Right renal cortex interstitium (tissue), 3 donors: ENCODE measurements around the gene TTC23. TPM values are rescaled to one million over a fixed set of nuclear protein-coding genes. Genes with fewer than 3 reads are reported as not detected.
A peak's percentile ranks its signal among the peaks of the same experiment; 100 is the strongest.

Source experiments
- DNase-seq, 3 donors: peaks; one replicate each; pipeline ENCODE4 v3.0.0-alpha.2; 2013; ENCODE audit warnings: low read depth in 3 of 3, low spot score in 2 of 3
- polyA plus RNA-seq, 3 donors: library from polyadenylated mRNA; unstranded; fragments of 120-200 nt; gene quantifications; one replicate each; pipeline ENCODE4 v1.2.1, GENCODE V29; 2013; ENCODE audit not compliant: insufficient read length in 3 of 3

The TTC23 gene
- polyA plus RNA-seq, 3 donors: 28.2 to 34.0 (median 31.6) TPM

DNA sequence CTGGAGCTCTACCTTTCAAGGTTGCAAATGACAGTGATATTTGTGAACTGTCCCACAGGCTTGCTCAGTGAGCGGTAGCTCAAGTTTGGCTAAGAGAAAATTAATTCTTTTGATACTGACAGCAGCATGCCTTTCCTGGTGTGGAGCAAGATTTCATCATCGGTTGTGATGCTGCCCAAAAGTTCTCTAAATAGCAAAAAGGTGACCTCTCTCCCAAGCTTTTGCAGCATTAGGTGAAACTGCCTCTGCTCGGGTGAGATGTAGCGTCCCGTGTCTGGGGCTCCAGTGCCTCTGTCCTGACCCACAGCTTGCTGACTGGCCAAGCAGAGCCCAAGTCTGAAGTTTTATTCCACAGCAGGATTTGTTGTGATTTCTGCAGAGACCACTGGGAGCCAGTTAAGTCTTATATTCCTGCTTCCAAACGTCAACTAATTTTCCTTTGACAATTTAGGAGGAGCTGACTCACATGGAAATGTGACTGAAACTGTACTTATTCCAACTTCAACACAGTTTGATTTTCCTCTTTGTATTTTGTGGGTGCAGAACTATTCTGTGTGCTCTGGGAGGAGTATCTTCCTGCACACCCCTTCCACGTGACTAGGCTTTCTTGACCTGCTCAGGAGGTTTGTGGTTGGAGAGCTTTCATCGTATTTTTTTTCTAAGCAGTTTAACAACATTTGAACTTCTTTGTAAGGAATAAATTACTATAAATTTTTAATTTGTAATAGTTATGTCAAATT, 138.6 kb downstream of the TTC23 start:
- DNase-seq: no peak

DNA sequence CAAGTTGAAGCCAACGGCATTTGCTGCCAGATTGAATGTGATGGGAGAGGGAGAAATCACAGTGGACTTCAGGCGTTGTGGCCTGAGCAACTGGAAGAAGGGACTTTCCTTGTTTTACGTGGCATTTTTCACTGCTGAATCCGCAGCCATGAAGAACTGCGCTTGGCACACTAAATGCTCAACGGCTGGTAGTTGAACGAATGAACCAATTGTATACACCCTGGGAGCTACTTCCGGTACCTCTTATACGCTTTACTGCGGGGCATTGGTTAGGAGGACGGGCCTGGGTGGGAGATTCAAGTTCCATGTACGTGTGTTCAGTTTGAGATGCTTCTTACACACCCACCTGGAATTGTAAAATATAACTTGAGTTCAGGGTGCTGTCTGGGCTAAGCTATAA, 139.3 kb downstream of the TTC23 start:
- no peak for DNase-seq

DNA sequence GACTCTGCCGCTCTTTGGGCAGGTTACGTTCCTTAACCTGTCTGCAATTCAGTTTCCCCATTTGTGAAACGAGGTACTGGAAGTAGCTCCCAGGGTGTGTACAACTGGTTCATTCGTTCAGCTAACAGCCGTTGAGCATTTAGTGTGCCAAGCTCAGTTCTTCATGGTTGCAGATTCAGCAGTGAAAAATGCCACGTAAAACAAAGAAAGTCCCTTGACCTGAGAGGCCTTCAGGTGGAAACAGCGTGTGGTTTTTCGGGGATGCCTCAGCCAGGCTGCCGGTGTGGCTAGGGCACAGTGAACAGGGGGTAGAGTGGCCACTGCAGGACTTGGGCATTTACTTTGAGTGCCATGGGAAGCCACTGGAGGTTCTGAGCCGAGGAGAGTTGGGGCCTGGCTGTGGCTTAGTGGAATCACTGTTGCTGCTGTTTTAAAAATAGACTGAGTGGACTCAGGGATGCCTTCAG, 139.8 kb downstream of the TTC23 start:
- no peak for DNase-seq

DNA sequence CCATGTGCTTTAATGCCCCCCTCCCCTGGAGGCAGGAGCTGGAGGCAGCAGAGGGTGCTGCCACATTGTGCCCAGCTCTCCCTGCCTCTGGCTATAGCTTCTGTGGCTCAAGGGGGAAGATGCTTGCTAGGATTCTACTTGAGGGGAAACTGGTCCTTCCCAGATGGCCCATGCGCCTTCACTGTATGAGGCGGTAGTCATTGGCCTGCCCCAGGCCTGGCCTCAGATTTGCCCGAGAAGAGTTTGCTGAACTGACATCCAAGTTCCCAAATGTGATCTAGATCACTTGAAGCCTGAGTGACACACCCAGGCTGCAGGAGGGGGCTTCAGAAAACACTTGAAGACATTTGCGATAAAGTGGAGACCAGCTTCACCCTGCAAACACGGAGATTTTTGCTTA, 140.4 kb downstream of the TTC23 start:
- DNase-seq: no peak

DNA sequence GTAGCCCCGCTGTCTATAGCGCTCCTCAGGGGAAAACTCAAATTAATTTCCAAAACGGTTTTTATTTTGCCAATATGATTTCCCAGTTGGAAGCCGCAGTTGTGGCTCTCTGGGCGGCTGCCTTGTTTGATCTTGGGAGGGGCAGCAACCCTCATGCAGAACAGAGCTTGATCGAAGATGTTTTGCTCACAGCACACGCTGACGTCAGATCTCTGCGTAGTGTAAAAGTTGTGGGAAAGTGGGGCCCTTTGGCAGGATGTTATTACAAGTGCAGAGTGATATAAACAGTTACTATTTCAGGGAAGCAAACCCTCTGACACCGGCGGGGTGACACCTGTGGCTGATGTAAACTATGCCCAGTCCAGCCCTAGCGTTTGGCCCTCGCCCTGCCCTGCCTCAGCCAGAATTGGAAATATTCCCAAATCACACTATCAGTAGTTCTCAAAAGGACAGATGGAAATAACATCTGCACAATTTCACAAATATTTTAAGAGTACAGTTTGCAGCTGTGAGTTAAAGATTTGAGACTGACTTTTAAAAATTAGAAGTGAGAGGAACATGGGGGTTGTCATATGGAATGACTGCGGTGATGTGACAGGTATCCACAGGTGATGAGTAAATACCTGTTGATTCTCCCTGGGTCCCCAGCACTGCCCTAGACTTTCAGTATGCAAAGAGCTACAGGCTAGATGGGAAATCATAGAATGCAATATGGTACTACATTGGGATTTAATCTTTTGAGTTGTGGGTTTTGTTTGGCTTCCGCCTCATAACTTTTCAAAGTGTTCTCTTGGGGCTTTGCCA, 142.8 kb downstream of the TTC23 start:
- no peak for DNase-seq

DNA sequence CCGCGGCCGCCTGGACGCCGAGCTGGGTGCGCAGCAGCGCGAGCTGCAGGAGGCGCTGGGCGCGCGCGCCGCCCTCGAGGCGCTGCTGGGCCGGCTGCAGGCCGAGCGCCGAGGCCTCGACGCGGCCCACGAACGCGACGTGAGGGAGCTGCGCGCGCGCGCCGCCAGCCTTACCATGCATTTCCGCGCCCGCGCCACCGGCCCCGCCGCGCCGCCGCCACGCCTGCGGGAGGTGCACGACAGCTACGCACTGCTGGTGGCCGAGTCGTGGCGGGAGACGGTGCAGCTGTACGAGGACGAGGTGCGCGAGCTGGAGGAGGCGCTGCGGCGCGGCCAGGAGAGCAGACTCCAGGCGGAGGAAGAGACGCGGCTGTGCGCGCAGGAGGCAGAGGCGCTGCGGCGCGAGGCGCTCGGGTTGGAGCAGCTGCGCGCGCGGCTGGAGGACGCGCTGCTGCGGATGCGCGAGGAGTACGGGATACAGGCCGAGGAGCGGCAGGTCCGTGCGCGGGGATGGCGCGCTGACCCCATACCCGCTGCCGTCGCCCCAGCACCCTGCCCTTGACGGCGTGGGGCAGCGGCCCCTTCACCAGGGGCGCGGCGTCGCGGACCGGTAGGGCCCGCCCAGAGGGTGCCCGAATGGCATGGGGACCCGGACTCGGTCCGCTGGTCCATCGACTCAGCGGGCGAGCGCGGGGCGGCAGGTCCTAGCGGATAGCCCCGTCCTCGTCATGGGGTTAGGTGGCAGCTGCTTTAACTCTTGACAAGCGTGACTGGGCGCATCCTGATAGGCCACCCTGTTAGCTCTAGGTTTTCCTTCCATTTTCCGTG, 143.7 kb downstream of the TTC23 start:
- no peak for DNase-seq

DNA sequence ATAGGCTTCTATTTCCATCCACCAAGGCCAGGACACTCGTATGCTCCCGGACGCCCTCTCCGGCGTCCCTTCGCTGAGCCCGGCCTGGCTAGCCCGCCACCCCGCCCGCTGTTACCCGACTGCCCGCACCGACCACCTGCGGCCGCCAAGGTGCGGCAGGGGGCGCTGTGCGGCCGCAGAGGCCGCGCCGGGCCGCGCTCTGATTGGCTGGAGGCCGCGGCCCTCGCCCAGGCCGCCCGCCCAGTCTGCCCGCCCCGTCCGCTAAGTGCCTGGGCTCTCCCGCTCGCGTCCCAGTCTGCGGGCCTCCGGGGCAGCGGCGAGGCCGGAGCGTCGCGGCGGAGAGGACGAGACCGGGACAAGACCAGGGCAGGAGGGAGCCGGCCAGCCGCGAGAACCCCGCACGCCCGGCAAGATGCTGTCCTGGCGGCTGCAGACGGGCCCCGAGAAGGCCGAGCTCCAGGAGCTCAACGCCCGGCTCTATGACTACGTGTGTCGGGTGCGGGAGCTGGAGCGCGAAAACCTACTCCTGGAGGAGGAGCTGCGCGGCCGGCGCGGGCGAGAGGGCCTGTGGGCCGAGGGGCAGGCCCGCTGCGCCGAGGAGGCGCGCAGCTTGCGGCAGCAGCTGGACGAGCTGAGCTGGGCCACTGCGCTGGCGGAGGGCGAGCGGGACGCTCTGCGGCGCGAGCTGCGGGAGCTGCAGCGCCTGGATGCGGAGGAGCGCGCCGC, 144.4 kb downstream of the TTC23 start, which contains the start of gene SYNM:
Gene SYNM, plus strand, starts transcription at position 293 of the 726 bp plus-strand sequence. Its CDS starts 120 bp downstream, at position 413.
- DNase-seq: peak in 1 of 3 donors; percentile 42

DNA sequence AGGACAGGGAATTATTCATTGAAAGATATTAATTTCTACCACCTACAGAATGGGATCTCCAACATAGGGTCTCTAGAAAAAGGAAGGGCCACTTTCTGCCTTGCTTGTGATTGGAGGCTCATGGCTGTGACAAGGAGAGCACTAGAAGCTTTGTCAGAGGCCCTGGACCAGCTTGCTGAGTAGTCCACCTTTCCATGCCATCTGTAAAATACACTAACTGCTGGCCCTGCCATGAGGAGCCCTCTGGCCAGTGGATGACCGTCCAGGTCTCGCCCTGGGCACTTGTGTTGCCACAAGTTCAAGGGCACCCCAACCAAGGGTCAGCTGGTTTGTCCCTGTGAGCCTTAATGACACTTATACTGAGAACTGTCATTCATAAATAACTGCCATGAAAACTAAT, 146.1 kb downstream of the TTC23 start:
- no peak for DNase-seq

DNA sequence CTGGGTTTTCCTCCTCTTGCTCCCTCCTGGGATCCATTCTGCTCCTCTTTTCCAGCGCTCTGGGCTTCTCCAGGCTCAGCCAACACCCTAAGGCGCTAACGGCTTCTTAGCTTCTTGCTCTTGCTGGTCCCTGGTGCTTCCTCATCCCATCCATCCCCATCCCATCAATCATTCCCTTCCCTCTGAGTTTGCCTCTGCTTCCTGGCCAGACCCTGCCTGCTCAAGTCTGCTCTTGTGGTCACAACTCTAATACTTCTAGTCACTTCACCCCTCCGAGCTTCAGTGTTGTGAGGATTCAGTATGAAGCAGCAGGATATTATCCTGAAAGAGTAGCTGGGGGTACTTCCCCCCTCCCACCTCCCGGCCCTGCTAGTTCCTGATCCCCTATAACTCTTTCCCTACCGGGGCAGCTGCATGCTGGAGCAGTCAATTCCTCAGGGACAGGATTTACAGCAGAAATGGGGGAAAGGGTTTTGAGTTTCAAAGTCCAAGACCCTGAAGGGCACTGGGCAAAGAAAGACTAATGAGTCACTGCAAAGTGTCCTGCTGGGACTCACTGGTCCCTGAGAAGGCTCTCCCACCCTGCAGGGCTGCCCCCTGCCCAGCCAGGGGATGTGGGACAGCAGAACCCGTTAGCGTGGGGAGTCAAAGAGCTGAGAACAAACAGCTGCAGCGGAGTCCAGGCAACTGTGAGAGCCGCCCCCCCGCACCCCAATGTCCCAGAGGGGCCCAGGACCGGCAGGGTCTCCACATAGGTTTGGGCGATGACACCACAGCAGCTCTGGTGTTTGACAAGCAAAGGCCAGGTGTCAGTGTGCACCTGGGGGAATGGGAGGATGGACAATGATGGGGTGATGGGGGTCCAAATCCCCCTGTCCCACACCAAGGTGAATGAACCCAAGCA, 146.8 kb downstream of the TTC23 start:
- DNase-seq: no peak

DNA sequence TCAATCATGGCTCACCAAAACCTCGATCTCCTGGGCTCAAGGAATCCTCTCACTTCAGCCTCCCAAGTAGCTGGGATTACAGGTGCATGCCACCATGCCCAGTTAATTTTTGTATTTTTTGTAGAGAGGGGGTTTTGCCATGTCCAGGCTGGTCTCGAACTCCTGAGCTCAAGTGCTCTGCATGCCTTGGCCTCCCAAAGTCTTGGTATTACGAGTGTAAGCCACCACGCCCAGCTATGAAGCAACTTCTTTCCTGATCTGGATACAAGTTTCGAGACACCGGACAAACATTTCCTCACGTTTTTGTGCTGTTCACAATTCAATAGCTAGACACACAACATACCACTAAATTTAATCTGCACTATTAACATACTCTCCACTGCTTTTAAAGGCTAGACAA, 147.9 kb downstream of the TTC23 start:
- no peak for DNase-seq

DNA sequence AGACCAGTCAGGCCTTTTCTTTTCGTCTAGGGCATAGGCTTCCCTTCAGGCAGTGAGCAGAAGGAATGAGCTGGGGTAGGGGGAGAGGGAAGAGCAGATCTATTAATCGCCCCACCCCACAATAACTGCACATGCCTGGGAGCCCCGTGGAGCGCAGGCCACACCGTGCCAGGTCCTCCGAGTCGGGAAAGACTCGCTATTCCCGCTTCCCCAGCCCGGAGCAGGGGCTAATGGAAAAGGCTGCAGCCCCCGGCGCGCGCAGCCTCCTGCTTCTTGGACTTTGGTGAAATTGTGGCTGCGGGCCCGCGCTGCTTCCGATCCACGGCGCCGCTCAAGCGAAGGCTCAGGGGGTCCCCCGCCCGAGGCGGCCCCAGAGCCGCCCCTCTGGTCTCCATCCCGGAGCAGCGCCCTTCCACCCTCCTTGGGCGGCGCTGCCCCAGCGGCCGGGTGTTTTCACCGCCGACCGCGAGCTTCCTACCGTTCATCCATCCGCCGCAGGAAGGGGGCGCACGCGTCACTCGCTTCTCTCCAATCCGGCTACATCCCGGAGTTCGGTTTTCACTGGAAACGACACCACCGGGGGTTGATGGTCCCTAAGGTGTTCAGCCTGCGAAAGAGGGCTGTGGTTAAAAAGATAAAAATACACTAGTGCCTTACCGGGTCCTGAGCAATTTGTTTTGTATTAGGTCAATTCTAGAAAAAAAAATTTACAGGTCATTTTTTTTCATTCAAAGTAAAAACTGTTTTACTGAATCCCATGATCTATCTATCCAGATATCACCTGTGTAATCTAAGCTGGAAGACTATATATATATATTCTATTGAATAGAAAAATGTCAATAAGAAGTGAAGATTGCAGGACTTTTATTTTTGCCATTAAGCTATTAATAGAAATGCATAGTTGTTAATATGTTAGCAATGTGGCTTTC, 148.9 kb downstream of the TTC23 start:
- DNase-seq: no peak

DNA sequence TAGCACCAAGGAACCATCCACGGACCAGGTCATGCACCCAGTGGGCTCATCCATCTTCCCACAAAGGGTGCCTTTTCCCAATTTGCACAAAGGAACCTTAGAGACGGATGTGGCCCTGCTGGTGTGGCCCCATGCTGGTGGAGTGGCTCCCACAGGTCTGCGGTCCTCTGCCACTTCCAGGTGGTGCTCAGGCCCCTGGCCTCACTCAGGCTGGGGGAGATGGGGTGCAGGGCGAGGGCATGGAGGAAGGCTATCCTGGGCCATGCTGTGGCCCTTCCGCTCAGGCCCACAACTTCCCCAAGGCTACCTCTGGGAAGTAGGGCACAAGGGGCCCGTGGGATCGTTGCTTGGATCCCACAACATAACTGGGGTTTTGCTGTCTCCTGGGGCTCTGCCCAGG, 149.7 kb downstream of the TTC23 start:
- DNase-seq: no peak

DNA sequence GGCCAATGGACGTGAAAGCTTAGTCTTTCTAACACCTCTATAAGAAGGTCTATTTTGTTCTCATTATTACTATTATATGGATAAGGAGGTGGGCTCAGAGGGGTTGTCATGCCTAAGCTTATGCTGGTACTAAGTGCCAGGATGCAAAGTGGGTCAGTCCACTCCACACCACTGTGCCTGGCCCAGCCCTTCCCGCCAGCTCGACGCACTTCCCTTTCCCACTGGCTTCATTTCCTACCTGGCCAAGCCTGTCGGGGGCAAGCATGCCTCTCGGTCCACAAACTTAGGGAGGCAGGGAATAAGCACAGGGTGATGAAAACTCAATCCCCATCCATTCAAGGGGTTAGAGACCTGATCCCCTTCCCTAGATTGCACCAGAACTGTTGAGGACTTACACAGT, 150.4 kb downstream of the TTC23 start:
- no peak for DNase-seq

DNA sequence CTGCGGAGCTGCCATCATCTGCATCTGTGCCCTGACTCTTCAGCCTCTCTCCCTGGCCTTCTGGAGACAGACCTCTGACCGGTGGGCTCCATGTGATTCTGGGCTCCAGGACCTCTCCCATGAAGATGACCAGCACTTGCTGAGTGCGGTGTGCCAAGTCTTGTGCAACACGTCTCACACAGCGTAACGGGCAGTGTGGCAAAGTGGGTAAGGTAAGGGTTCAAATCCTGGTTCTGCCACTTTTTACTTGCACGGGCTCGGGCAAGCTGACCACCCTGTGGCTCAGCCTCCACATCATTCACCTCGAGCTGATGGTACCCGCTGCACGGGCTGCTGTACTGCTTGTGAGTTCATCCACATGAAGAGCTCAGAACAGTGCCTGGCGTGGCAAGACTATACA, 151.0 kb downstream of the TTC23 start:
- DNase-seq: no peak

DNA sequence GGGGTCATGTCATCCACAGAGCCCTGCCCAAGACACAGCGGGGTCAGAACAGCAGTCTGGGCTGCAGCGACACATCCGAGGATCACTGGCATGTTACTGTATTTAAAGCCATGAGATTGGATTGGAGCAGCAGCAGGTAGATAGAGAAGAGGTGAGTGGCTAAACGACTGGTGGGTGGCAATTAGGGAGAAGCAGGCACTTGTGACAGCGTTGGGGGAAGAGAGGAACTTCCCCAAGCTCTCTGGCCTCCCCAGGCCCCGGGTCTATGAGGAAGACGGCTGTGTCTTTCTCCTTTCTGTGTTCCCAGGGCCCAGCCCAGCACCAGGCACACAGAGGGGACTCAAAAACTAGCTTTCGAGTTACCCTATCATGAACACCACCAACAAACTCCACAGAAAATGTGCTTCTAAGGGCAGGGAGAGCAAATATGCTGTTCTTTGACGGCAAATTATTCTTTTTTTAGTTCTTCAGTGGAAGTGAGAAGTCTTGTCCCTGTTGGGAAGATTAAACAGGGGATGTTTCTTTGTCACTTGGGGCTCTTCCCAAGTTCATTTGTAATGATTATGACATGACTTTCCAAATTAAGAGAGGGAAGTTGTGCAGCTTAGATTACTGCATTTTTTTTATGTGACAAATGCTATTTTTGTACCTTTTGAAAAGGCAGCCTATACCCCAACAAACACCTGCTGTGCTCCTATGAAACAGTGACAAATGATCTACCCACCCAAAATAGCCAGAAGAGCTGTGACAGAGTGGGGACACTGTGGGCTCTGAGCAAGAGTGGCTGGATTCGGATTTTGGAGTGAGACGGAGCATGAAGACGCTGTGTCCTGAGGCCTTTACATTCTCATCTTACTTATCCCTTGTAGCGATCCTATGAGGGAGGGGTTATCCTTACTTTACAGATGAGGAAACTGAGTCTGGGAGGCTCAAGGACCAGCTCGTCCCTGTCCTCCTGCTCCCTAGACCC, 151.7 kb downstream of the TTC23 start:
- no peak for DNase-seq

DNA sequence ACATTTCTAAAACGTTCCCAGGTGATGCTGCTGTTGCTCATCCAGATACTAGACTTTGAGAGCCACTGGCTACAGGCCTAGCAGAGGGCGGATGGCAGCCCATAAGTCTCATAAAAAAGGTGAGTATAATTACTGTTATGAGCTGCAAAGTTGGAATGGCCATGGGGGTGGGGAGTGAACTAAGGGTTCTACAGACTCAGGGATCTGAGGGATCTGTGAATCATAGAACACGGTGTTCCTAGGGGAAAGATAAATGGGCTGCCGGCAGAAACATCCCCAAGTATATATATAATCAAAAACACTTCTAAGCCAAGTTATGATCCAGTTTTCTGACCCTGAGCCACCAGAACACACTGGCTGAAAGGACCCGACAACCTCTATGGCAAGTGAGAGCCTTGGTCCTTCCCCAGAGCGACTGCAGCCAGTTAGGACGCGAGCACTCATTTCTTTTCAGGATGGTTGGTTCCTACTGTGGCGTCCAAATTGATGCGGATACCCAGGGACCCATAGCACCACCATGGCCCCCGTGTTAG, 152.4 kb downstream of the TTC23 start:
- DNase-seq: no peak
